ENCODE data around the gene PRKG1.

DNA sequence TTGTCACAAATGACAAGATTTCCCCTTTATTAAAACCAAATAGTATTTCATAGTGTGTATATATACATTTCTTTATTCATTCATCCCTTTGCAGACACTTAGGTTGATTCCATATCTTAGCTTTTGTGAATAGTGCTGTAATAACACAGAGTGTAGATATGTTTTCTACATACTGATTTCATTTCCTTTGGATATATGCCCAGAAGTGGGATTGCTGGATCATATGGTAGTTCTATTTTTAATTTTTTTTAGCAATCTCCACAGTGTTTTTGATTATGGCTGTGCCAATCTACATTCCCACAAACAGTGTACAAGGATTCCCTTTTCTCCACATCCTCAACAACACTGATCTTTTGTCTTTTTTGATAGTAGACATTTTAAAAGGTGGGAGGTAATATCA is 578.7 kb downstream of the PRKG1 start:
- TF ChIP-seq, protein P1, sequence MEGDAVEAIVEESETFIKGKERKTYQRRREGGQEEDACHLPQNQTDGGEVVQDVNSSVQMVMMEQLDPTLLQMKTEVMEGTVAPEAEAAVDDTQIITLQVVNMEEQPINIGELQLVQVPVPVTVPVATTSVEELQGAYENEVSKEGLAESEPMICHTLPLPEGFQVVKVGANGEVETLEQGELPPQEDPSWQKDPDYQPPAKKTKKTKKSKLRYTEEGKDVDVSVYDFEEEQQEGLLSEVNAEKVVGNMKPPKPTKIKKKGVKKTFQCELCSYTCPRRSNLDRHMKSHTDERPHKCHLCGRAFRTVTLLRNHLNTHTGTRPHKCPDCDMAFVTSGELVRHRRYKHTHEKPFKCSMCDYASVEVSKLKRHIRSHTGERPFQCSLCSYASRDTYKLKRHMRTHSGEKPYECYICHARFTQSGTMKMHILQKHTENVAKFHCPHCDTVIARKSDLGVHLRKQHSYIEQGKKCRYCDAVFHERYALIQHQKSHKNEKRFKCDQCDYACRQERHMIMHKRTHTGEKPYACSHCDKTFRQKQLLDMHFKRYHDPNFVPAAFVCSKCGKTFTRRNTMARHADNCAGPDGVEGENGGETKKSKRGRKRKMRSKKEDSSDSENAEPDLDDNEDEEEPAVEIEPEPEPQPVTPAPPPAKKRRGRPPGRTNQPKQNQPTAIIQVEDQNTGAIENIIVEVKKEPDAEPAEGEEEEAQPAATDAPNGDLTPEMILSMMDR (IDR thresholded peaks at IDR 0.05; ENCODE audit: low read depth, low read length, poor library complexity, severe bottlenecking): no peak
- no peak for TF ChIP-seq EZH2phosphoT487 (IDR thresholded peaks at IDR 0.05; ENCODE audit: borderline replicate concordance, low read length)
